ENCODE results near the gene MRPS5.

Gene MRPS5

DNA sequence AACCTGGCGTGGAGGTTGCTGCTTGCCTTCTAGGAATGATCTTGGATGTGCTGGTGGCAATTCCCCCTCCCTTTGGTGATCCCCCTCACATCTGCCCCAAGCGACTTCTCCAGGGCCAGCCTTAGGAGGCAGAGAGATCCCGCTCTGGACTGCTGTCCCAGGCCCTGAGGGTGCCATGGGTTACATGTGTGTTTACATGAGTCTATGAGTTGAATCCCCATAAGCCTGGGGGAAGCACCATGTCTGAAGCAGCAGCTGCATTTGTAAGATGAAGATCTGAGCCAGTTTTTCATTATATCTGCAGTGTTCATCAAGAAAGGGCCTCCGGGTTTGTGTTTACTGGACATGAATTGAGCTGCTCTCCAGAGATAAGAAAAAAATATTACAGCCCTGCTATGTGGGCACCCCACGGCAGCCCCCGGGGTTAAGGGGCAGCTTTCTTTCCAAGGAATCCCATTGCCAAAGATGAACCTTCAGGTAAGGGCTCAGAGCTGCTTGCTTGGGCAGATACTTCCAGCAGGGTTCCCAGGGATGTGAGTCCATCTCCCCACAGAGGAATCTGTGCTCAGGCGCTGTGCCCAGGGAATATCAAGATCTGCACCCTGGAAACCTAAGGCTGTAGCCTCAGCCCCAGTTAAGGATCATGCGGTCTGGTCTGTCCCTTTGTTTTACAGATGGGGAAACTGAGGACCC lies 46.0 kb downstream of the MRPS5 start:
- Histone ChIP-seq H3K27me3 (ENCODE audit: insufficient read depth, poor library complexity, severe bottlenecking) (peaks cover 6% of the 10 kb centered on the region), H3K4me3 (replicated peaks; ENCODE audit: insufficient read depth, low read length) (no peak overlapping the region), H3K27ac (replicated peaks) (no peak overlapping the region)
- TF ChIP-seq GABPA (IDR thresholded peaks at IDR 0.05; ENCODE audit: low read depth) (no peak), SPI1 (IDR thresholded peaks at IDR 0.05; ENCODE audit: borderline replicate concordance, low read depth) (no peak), POLR2AphosphoS5 (IDR thresholded peaks at IDR 0.05; ENCODE audit: low read depth) (no peak)
- TF ChIP-seq, protein P1, sequence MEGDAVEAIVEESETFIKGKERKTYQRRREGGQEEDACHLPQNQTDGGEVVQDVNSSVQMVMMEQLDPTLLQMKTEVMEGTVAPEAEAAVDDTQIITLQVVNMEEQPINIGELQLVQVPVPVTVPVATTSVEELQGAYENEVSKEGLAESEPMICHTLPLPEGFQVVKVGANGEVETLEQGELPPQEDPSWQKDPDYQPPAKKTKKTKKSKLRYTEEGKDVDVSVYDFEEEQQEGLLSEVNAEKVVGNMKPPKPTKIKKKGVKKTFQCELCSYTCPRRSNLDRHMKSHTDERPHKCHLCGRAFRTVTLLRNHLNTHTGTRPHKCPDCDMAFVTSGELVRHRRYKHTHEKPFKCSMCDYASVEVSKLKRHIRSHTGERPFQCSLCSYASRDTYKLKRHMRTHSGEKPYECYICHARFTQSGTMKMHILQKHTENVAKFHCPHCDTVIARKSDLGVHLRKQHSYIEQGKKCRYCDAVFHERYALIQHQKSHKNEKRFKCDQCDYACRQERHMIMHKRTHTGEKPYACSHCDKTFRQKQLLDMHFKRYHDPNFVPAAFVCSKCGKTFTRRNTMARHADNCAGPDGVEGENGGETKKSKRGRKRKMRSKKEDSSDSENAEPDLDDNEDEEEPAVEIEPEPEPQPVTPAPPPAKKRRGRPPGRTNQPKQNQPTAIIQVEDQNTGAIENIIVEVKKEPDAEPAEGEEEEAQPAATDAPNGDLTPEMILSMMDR (IDR thresholded peaks at IDR 0.05; ENCODE audit: insufficient read depth, low read length) = no peak
- TF ChIP-seq, protein P2, sequence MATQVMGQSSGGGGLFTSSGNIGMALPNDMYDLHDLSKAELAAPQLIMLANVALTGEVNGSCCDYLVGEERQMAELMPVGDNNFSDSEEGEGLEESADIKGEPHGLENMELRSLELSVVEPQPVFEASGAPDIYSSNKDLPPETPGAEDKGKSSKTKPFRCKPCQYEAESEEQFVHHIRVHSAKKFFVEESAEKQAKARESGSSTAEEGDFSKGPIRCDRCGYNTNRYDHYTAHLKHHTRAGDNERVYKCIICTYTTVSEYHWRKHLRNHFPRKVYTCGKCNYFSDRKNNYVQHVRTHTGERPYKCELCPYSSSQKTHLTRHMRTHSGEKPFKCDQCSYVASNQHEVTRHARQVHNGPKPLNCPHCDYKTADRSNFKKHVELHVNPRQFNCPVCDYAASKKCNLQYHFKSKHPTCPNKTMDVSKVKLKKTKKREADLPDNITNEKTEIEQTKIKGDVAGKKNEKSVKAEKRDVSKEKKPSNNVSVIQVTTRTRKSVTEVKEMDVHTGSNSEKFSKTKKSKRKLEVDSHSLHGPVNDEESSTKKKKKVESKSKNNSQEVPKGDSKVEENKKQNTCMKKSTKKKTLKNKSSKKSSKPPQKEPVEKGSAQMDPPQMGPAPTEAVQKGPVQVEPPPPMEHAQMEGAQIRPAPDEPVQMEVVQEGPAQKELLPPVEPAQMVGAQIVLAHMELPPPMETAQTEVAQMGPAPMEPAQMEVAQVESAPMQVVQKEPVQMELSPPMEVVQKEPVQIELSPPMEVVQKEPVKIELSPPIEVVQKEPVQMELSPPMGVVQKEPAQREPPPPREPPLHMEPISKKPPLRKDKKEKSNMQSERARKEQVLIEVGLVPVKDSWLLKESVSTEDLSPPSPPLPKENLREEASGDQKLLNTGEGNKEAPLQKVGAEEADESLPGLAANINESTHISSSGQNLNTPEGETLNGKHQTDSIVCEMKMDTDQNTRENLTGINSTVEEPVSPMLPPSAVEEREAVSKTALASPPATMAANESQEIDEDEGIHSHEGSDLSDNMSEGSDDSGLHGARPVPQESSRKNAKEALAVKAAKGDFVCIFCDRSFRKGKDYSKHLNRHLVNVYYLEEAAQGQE (IDR thresholded peaks at IDR 0.05; ENCODE audit: insufficient replicate concordance, low read depth) = no peak
- DNase-seq (ENCODE audit: low read depth in 1 of 2, low spot score in 1 of 2) = no peak

DNA sequence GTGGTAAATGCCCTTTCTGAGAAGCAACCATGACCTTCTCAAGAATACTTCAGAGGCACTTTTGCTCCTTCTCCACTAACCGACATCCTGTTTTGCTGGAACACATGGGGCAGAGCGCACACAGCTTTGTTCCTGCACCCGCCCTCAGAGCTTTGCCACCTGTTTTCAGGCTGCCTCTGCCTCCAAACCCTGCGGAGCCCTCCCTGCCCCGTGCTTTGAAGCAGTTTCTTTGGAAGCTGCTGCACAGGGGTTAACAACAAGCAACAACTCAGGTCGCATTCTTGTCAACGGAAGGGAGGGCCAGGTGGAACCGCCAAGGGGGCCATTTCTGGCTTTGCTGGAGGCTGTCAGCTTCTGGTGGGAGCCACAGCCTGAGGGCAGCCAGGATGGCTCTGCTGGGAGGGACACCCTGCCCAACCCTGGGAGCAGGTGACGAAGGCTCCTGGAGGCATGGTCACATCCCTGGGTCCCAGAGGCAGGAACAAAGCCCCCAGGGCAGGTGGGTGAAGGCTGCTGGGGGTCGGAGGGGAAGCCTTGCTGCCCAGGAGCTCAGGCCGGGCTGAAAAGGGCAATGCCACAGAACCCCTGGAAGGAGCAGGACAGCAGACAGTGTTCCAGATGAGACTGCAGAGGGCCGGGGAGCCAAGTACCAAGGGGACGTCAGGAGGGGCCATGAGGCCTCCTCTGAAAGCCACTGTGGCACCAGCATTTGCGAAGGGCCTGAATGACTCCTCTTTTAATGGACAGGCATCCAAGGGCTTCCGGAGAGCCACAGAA lies 46.8 kb downstream of the MRPS5 start:
- no peak for TF ChIP-seq POLR2AphosphoS5 (IDR thresholded peaks at IDR 0.05; ENCODE audit: low read depth)
- no peak overlapping the region for H3K4me3 ChIP-seq (replicated peaks; ENCODE audit: insufficient read depth, low read length)
- no peak for DNase-seq (ENCODE audit: low read depth in 1 of 2, low spot score in 1 of 2)
- no peak overlapping the region for H3K27ac ChIP-seq (replicated peaks)
- H3K27me3 ChIP-seq (ENCODE audit: insufficient read depth, poor library complexity, severe bottlenecking) = peaks cover 6% of the 10 kb centered on the region

DNA sequence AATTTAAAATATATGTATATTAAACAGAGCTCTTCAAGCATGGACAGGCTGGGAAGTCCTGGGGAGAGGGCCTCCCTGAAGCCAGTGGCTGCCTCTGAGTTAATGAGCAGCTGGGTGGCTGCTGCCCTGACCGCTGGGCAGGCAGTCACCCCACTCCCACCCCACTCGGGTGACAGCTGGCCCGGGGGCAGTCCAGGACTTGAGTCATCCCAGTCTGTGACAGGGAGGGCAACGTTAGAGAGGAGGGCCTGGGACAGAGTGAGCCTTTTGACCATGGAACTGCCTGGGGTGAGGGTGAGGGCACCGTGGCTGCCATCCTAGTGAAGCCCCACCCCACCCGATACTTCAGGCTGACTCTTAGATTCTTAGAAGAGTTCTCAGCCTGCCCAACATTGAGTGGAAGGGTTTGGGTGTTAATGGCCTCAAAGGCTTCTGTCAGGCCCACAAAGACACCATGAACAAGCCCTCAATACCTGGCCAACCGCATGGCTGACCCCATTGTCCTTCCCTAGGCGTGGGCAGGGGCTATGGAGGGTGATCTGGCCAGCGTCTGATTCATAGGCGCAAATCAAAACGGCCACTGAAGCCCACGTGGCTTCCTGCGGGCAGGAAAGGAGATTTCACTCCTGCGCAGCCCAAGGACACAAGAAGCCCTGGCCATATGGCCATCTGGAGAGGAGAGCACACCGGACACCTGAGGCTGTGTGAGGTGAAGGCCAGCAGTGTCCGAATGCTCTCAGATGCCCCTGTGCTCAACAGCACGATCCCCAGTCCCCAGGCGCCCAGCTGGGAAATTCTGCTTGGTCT lies 47.5 kb downstream of the MRPS5 start:
- no peak for DNase-seq (ENCODE audit: low read depth in 1 of 2, low spot score in 1 of 2)
- Histone ChIP-seq H3K4me3 (replicated peaks; ENCODE audit: insufficient read depth, low read length) (no peak overlapping the region), H3K27me3 (ENCODE audit: insufficient read depth, poor library complexity, severe bottlenecking) (peaks cover 6% of the 10 kb centered on the region), H3K27ac (replicated peaks) (no peak overlapping the region)
- no peak for TF ChIP-seq SPI1 (IDR thresholded peaks at IDR 0.05; ENCODE audit: borderline replicate concordance, low read depth)
- no peak for TF ChIP-seq GABPA (IDR thresholded peaks at IDR 0.05; ENCODE audit: low read depth)
- TF ChIP-seq, protein P2 (IDR thresholded peaks at IDR 0.05; ENCODE audit: insufficient replicate concordance, low read depth) = no peak
- TF ChIP-seq, protein P1 (IDR thresholded peaks at IDR 0.05; ENCODE audit: insufficient read depth, low read length) = no peak
- TF ChIP-seq POLR2AphosphoS5 (IDR thresholded peaks at IDR 0.05; ENCODE audit: low read depth) = no peak

DNA sequence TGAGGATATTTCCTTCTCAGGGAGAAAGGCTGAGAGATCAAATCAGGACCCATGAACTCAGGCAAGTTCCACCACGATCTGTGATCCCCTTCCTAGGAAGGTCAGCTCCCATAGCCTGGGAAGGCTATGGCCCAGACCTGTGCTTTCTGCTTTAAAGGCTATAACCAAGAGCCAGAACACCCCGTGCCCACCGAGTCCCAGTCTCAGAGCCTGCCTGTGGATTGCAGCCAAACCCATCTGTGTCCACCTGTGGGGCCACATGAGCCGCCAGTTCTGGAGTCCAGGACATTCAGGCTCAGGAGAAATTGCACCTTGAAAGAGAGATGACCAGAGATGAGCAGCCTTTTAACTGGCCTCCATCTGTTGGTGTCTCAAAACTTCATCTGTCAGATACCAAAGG lies 49.2 kb downstream of the MRPS5 start:
- H3K4me3 ChIP-seq (replicated peaks; ENCODE audit: insufficient read depth, low read length) = no peak overlapping the region
- peaks cover 6% of the 10 kb centered on the region for H3K27me3 ChIP-seq (ENCODE audit: insufficient read depth, poor library complexity, severe bottlenecking)
- H3K27ac ChIP-seq (replicated peaks) = no peak overlapping the region
- no peak for DNase-seq (ENCODE audit: low read depth in 1 of 2, low spot score in 1 of 2)
- TF ChIP-seq POLR2AphosphoS5 (IDR thresholded peaks at IDR 0.05; ENCODE audit: low read depth) (no peak), GABPA (IDR thresholded peaks at IDR 0.05; ENCODE audit: low read depth) (no peak), SPI1 (IDR thresholded peaks at IDR 0.05; ENCODE audit: borderline replicate concordance, low read depth) (no peak)
- TF ChIP-seq, protein P1 (IDR thresholded peaks at IDR 0.05; ENCODE audit: insufficient read depth, low read length) = no peak
- TF ChIP-seq, protein P2 (IDR thresholded peaks at IDR 0.05; ENCODE audit: insufficient replicate concordance, low read depth) = no peak

All from HL-60 (cell line).